DND-41 (cell line): ENCODE data around the gene DNAI4.
A peak's percentile ranks its signal among the peaks of the same experiment; 100 is the strongest.
"Not testable (repeated sequence)": the region's sequence is repeated elsewhere in the genome, so short reads cannot be mapped to it uniquely, and the experiment has no call there.

Experiments used
- ATAC-seq: fragments of 200-7000 bp; cut with Tn5 transposase; 3 replicates; pipeline ENCODE4 v1.9.1; 2021; ENCODE audit warnings: low read depth; ENCODE audit not compliant: insufficient read depth
- DNase-seq: peaks from one replicate; pipeline ENCODE4 v3.0.0-alpha.2; 2020
- H2AFZ ChIP-seq: 2 replicates; pipeline ENCODE4 v1.6.0; 2012; ENCODE audit warnings: low read depth, low read length
- H3K27ac ChIP-seq: 2 replicates; pipeline ENCODE4 v1.5.1; 2012; ENCODE audit warnings: low read length, inconsistent platforms
- H3K27me3 ChIP-seq: fragments of 200-600 bp; sonication (generic); 2 replicates; pipeline ENCODE4 v1.6.0; 2012; ENCODE audit warnings: low read length, mild to moderate bottlenecking, inconsistent platforms; ENCODE audit not compliant: insufficient read depth, poor library complexity
- H3K36me3 ChIP-seq: 2 replicates; pipeline ENCODE4 v1.5.1; 2012; ENCODE audit warnings: low read length, inconsistent platforms; ENCODE audit not compliant: insufficient read depth
- H3K4me1 ChIP-seq: 2 replicates; pipeline ENCODE4 v1.5.1; 2012; ENCODE audit warnings: mild to moderate bottlenecking, low read length; ENCODE audit not compliant: insufficient read depth
- H3K4me2 ChIP-seq: 2 replicates; pipeline ENCODE4 v1.6.0; 2012; ENCODE audit warnings: mild to moderate bottlenecking, moderate library complexity, low read length, inconsistent platforms; ENCODE audit not compliant: insufficient read depth
- H3K4me3 ChIP-seq, 2 experiments: fragments of 200-600 bp in 1 of 2; shearing (Covaris generic) in 1 of 2; 2 replicates each; pipeline ENCODE4 v1.5.1; 2012 to 2016; ENCODE audit warnings: inconsistent platforms in 2 of 2, low read length in 2 of 2, mild to moderate bottlenecking in 2 of 2, low read depth in 1 of 2, moderate library complexity in 1 of 2
- H3K79me2 ChIP-seq: 2 replicates; pipeline ENCODE4 v1.6.0; 2012; ENCODE audit warnings: low read length, inconsistent platforms; ENCODE audit not compliant: insufficient read depth
- H3K9ac ChIP-seq: 2 replicates; pipeline ENCODE4 v1.6.0; 2012; ENCODE audit warnings: low read depth, mild to moderate bottlenecking, inconsistent platforms, low read length, moderate library complexity
- H3K9me3 ChIP-seq: 2 replicates; pipeline ENCODE4 v1.5.1; 2012; ENCODE audit warnings: low read length, moderate library complexity, mild to moderate bottlenecking, inconsistent platforms; ENCODE audit not compliant: insufficient read depth, severe bottlenecking
- H4K20me1 ChIP-seq: 2 replicates; pipeline ENCODE4 v1.6.0; 2012; ENCODE audit warnings: low read length; ENCODE audit not compliant: insufficient read depth
- CTCF ChIP-seq: IDR thresholded peaks from 2 replicates; pipeline ENCODE4 v1.5.1; 2012; ENCODE audit warnings: borderline replicate concordance, low read length, moderate library complexity, mild to moderate bottlenecking; ENCODE audit not compliant: poor library complexity, severe bottlenecking; ENCODE audit errors: extremely low read depth
- EZH2 ChIP-seq: IDR thresholded peaks from 3 replicates; pipeline ENCODE4 v1.6.1; 2012; ENCODE audit warnings: borderline replicate concordance, low read depth, mild to moderate bottlenecking, moderate library complexity, low read length, inconsistent platforms; ENCODE audit not compliant: severe bottlenecking

The DNAI4 gene

GRCh38 chr1:66924756-66925557, at the start of gene DNAI4, which contains the start of gene MIER1:
TSS of gene DNAI4 (minus strand) at chr1:66924856. CDS start at chr1:66924831, 25 bp downstream.
TSS of gene MIER1 (plus strand) at chr1:66924990. CDS start at chr1:66925029, 39 bp downstream.
- H3K27ac ChIP-seq = peak within 1 kb of the TSS; percentile 99
- DNase-seq = peak; percentile 96
- peaks cover 5% of the 10 kb centered on the region; the same call in 1 of the 2 replicates for H3K36me3 ChIP-seq
- peak within 1 kb of the TSS; percentile 70 for H3K9ac ChIP-seq
- no peak for TF ChIP-seq EZH2
- TF ChIP-seq CTCF = peak; percentile 24
- H3K79me2 ChIP-seq = peaks cover 61% of the 10 kb centered on the region
- peak within 1 kb of the TSS; percentile 79 for H3K4me2 ChIP-seq
- no peaks in the 10 kb centered on the region for H3K27me3 ChIP-seq
- H3K9me3 ChIP-seq = peaks cover 2% of the 10 kb centered on the region
- peak; percentile 93 for ATAC-seq
- no peaks in the 10 kb centered on the region; the same call in 1 of the 2 replicates for H4K20me1 ChIP-seq
- H3K4me3 ChIP-seq = peak within 1 kb of the TSS; percentile 43 to 68
- H3K4me1 ChIP-seq = peaks cover 59% of the 10 kb centered on the region
- peak within 1 kb of the TSS; percentile 80 for H2AFZ ChIP-seq

GRCh38 chr1:66968574-66968973, 43.9 kb upstream of the DNAI4 start:
- Histone ChIP-seq H3K9ac (no peak overlapping the region), H3K4me1 (no peaks in the 10 kb centered on the region; the same call in 1 of the 2 replicates), H4K20me1 (no peaks in the 10 kb centered on the region), H3K27me3 (no peaks in the 10 kb centered on the region), H3K79me2 (peaks cover 11% of the 10 kb centered on the region; the same call in 1 of the 2 replicates), H3K4me2 (no peak overlapping the region), H3K4me3 (no peak overlapping the region), H3K36me3 (peaks cover 83% of the 10 kb centered on the region), H3K27ac (no peak overlapping the region), H3K9me3 (no peaks in the 10 kb centered on the region), H2AFZ (no peak overlapping the region)
- TF ChIP-seq CTCF (no peak), EZH2 (no peak)
- ATAC-seq (no peak), DNase-seq (no peak)

GRCh38 chr1:66966188-66966873, 41.7 kb upstream of the DNAI4 start:
- not testable (repeated sequence) for DNase-seq, H2AFZ ChIP-seq, H4K20me1 ChIP-seq, H3K9me3 ChIP-seq, H3K27me3 ChIP-seq, H3K4me2 ChIP-seq, H3K4me3 ChIP-seq, H3K4me1 ChIP-seq, ATAC-seq, H3K9ac ChIP-seq, H3K27ac ChIP-seq
- H3K79me2 ChIP-seq = peaks cover 11% of the 10 kb centered on the region; the same call in 1 of the 2 replicates
- H3K36me3 ChIP-seq = peaks cover 89% of the 10 kb centered on the region

- H3K27ac ChIP-seq = no peak overlapping the region
- no peak overlapping the region for H3K9ac ChIP-seq
- H3K4me2 ChIP-seq = no peak overlapping the region
- no peaks in the 10 kb centered on the region for H3K9me3 ChIP-seq
- peaks cover 9% of the 10 kb centered on the region for H4K20me1 ChIP-seq
- peaks cover 28% of the 10 kb centered on the region for H3K79me2 ChIP-seq
- H2AFZ ChIP-seq = no peak overlapping the region
- peaks cover 96% of the 10 kb centered on the region for H3K36me3 ChIP-seq
- H3K4me3 ChIP-seq = no peak overlapping the region
- H3K27me3 ChIP-seq = no peaks in the 10 kb centered on the region
- TF ChIP-seq CTCF (no peak), EZH2 (no peak)
- ATAC-seq (no peak), DNase-seq (no peak)
- no peaks in the 10 kb centered on the region for H3K4me1 ChIP-seq
Measured at GRCh38 chr1:66957938-66958337, 33.3 kb upstream of the DNAI4 start.
